Muscle of arm (tissue), 12 donors: Measurements from ENCODE around the gene NPAS3. TPM values are rescaled to one million over a fixed set of nuclear protein-coding genes. Genes with fewer than 3 reads are reported as not detected.

Experiments used
- DNase-seq: peaks from one replicate; pipeline ENCODE4 v3.0.0-alpha.2; 2013
- polyA plus RNA-seq, 12 donors: library from polyadenylated mRNA; unstranded; fragments of 120-200 nt; gene quantifications; one replicate each; pipeline ENCODE4 v1.2.1, GENCODE V29; 2013; ENCODE audit not compliant: insufficient read length in 12 of 12

Gene NPAS3
- polyA plus RNA-seq, 12 donors = 4.5 to 8.8 (median 5.7) TPM; not detected in 1

DNA sequence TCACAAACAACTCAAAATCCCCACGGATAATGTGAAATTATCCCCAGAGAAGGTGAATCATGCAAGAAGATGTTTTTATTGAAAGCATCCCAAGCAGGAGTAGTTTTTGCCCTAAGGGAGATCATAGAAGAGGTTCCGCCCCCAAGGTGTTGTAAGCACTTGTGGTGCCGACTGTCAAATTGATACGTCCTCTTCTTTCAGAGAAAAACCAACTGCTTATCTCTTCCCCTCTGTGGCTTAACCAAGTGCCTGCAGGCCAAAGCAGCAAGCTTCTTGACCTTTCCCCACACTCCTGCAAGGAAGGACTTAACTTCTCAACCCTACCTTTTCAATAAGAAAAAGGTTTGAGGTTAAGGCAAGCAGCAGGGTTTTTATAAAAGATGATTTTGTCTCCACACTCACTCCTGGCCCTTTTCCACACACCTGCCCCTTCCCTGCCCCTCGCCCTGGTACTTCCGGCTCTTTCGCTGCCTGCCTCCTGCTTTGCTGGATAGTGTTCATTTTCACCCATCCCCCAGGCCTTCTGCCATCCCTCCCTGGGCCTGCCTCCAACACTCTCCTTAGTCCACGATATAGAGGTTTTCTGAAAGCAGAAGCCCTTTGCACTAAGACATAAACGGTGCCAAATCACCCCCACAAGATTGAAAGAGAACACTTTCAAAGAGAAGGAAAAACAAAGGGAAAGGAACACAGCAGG lies 897.7 kb downstream of the NPAS3 start:
- no peak for DNase-seq

DNA sequence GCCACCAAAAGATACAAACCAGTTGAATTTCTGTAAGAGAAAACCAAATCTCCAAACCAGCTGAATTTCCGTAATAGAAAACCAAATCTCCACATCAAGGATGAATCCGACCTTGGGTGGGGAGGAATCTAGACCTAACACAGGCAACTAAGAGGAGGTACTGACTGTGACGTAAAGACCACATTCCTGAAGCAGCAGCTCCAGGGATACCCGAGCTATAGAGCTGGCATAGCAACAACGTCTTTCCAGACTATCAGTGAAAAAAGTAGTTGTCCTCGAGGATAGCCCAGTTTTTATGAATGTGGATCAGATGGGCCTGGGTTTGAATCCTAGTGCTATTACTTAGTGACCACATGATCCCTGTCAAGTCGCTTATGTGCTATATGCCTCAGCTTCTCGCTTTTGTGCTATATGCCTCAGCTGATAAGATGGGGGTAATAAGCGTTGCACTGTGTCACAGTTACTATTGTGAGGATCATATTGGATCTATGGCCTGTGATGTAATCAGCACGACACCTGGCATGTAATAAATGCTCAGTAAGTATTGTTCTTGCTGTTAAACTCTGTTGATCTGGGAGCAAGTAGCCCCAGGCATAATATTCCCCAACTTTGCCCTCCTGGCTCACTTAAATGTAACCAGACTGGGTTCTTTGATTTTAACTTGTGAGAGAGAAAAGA lies 898.4 kb downstream of the NPAS3 start:
- no peak for DNase-seq

DNA sequence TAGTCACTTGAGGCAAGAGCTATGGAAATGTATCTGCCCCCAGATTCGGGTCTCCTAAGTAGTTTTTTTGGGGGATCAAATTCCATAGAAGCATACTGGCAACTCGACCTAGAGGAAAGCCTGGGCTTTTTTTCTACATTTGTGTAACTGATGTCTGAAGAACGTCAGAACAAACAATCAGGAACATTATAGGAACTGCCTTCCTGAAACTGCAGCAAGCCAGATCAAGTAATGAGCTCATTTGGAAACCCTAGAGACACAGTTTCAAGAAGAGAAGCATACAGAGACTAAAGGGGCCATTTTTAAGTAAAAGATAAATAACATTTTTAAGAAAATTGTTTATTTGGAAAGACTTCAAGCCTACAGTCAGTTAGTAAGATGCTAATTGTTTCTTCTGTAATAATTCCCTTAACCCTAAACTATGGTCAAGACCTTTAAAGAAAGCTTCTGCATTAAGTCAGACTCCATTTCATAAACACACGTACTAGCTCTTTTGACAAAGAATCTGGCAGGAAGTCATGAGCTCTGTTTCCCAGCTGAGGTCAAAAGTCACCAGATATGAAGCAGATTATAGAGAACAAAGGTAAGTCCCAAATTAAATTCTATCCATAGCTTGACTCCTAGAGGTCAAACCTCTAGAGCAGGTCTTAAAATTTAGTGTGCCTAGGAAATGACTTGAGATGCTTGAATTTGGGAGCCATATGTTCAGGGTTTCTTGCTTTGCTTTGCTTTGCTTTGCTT lies 899.4 kb downstream of the NPAS3 start:
- DNase-seq = no peak

DNA sequence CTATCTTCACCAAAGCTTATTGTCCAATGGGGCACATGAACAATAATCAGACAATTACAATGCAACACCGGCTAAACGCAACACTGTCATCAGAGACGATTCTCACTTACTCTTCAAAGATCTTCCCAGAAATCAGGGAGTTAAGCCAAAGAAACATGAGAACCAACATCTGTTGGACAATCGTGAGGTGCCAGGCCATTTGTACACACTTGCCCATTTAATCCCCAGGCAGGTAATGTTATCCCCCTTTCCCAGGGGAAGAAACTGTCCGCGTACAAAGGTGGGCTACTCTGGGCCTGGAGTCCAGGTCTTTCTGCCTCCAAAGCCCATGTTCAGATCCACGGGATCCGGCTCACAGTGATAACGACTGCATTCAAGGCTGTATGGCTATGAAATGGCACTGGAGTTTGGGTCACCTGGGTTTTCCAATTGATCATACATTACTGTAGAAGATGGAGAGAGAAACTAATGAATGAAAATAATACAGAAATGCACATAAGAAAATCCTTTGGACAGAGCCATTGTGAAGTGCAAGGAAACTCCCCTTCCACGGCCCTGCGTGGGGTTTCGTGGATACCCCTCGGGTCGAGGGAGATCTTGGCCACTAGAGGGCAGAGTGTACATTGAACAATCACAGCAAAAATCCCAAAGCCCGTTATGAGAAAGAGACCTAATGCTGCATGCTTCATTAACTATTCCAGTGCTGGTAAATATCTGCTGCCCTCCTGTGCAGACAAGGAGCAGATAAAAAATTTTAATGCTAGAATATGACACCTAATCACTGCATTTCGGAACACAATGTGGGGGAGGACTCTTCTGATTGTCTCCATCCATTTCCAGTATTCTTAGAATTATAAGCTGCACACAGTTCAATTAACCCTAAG lies 900.8 kb downstream of the NPAS3 start:
- peak; percentile 56 for DNase-seq

DNA sequence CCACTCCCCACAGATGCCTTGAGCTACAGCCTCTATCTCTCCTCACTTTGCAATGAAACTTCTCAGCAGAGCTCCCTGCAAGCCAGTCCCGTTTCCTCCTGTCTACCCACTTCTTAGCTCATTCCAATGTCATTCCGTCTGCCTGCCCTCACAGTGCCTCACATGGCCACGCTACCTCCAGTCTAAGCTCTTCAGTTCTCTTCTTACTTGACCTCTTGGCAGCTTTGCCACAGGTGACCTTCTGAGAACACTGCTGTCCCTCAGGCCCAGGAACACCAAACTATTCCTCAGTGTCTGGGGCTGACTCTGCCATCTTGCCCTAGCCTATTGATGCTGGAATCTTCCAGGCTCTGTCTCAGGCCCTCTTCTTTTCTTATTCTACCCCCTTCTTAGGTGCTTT lies 902.1 kb downstream of the NPAS3 start:
- no peak for DNase-seq

DNA sequence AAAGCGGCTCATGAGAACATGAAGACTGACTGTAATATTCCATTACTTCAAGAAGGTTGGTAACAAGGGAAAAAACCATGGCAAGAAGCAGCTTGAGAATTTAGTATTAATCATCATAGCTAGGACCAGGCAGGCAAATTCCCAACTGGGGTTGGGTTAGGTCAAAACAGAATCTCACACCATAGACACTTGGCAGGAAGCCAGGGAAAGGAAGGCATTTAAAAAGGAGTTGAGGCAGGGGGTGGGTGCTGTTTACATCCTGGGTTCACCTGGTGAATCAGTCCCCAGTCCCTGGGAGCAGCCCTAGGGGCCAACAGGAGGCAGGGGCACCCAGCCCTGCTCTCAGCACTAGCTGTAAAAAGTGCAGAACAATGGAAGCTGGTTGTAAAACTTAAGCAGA lies 903.6 kb downstream of the NPAS3 start:
- no peak for DNase-seq

DNA sequence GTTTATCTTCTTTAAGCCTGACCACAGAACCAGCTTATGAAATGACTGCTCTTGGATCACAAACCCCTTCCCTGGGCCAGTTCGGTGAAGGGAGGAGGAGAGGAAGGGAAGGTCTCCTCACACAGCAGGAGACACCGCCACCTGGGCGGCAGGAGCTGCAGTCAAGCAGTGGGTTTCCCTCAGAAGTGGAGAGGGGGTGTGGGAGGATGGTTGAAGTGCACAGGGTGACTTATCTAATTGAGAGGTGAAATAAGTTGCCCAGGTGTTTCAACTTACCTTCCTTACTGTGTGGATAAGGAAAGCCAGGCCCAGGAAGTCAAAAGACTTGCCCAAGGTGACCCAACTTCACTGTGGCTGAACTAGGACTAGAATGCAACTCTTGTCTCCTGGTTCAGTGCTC lies 905.4 kb downstream of the NPAS3 start:
- no peak for DNase-seq

DNA sequence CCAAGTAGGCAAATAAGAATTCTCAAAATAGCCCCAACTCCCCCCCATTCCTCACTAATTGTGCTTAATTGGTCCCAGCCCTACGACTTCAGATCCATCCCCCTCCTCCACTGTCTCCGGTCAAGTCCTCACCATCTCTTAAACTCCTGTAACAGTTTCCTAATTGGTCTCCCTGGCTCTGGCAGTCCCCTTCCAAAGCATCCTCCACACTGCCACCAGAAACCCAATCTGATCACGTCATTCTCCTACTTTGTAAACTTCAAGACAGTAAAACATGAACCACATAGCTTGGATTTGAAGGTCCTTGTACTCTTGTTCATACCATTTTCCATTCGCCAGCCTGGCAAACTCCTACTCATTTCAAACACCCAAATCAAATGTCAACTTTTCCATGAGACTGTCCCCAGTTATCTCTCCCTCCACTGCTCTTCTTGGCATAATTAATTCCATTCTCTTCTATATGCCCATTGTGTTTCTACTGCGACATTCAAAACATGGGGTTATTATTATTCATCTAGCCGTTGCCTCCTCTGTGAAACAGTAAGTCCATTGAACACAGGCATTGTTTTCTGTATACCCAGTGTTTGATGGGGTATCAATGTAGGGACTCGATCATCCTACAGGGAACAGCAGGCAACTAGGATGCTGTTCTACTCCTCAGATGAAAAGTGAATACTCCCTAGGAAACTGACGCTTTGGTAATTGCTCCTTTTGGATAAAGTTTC lies 907.6 kb downstream of the NPAS3 start:
- no peak for DNase-seq

DNA sequence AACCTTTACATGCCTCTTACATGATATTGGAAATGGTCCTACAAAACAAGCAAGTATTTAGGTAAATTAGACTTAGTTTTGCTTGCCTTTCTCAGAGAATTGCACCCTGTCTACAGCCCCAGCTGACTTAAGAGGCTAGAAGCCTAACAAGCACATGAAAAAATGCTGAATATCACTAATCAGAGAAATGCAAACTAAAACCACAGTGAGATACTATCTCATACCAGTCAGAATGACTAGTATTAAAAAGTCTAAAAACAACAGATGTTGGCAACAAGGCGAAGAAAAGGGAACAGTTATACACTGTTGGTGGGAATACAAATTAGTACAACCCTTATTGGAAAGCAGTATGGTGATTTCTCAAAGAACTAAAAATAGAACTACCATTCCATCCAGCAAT lies 908.4 kb downstream of the NPAS3 start:
- DNase-seq = no peak

DNA sequence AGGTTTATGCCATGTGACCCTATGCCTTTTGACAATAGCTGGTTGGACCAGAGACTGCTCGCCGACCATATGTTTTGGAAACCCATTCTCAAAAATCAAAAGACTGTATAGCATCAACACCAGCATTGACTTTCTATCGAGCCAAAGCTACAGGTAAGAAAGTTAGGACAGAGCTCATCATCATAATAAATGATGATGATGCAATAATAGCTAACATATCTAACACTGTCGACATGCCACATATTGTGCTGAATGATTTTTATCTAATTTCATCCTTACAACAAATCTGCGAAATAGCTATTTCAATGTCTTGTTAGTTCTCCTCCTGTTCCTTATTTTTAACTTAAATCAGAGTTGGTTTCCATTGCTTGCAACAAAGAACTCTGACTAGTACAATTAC lies 909.3 kb downstream of the NPAS3 start:
- no peak for DNase-seq

DNA sequence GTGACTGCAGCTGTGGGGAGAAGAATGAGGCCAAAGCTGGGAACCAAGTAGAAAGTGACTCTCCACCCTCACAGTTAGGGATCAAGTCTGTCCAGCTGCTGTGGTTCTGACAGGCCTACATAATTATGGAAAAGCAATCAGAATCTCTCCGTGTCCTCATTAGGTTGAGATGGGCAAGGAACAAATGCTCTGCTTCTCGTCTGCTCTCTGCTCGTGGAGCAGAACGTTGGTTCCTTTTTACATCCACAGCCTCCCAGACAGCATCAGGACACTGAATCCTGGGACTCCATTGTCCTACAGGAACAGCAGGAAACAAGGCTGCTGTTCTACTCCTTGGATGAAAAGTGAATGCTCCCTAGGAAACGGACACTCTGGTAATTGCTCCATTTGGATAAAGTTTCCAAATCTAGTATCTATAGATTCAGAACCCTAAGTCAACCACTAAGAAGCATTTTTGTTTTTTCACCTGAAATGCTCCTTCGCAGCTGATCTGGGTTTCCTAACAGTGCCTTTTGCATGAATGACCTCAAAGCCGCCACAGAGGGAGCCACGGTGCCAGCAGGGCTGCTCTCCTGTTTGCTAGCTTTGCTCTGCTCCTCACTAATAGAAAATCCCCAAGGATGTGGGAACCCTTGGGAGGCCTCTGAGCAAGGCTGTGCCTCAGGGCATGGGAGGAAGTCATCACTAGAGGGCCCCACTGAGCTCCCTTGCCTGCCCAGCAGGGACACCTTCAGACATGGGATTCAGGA lies 910.2 kb downstream of the NPAS3 start:
- DNase-seq = peak; percentile 26

DNA sequence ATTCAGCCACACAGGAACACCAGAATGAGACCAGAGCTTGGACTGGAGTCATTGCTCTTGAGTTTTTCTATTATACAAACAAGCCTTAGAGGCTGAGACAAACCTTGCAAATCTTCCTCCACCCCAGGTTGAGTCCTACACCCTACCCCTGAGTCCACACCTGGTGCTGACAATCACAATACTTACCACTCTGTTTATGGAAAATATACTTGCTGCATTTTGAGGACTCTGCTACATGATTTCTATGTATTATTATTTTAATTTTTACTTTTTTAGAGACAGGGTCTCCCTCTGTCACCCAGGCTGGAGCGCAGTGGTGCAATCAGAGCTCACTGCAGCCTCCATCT lies 910.7 kb downstream of the NPAS3 start:
- no peak for DNase-seq

DNA sequence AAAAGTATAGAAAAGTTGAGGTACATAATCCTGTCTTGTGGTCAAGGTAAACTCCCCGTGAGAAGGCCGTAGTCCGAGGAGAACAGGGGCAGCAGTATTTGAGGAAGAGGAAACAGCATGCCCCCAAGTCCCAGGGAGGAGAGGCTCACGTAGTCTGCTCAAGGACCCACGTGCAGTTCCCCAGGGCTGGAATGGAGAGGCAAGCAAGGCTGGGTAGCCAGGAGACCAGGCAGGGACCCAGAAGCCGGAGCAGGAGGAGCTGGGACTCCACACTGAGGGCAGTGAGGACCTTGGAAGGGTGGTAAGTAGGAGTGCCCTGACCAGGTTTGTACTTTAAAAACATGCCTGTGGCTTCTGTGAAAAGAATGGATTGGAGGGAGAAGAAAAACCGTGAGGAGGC lies 912.1 kb downstream of the NPAS3 start:
- DNase-seq = no peak

DNA sequence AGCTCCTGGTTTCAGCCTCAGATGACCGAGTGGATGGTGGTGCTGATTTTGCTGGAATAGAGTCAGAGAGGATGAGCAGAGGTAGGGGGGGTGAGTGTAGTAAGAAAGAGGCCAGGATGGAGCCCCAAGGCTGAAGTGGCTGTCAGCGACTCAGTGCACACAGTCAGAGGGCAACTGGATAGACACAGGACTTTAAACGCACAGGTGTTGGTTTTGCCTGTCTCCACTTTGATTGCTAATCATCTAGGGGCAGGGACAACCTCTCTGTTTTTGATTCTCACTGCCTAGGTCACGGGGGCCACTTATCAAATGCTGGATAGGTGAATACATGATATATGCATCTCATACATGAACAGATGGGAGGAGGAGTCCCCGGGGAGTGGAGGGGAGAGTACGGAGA lies 912.7 kb downstream of the NPAS3 start:
- no peak for DNase-seq

DNA sequence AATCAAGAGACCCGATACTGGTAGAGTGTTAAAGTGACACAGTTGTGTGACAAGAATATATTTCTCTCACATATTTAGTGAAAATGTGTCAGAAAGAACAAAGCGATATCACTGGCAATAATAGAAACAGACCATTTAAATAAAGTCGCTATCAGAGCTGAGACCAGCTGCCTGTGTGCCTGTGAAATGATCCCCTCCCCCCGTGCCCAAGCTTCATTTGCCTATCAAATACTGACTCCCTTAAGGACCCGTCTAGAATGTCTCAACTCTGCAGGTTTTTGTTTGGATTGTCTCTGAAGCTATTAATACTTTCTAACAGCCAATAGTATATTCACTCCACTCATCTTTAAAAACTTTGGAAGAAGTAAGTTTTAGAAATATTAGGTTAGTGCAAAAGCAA lies 913.3 kb downstream of the NPAS3 start:
- no peak for DNase-seq
